Skeletal muscle cell (primary cell): ENCODE results near the gene IGSF8.

Experiments
- DNase-seq: peaks from one replicate; pipeline ENCODE4 v3.0.0-alpha.2; 2010; ENCODE audit warnings: low read depth
- H3K4me3 ChIP-seq: 2 replicates; pipeline ENCODE4 v1.5.1; 2011; ENCODE audit warnings: low read depth, mild to moderate bottlenecking, control low read depth, low read length, moderate library complexity

The IGSF8 gene

GRCh38 chr1:160049101-160049500 lies 49.3 kb downstream of the IGSF8 start:
- DNase-seq, result no peak

GRCh38 chr1:160048335-160048734 lies 50.1 kb downstream of the IGSF8 start:
- DNase-seq, result no peak

More at GRCh38 chr1:160049101-160049500, 49.3 kb downstream of the IGSF8 start:
- H3K4me3 ChIP-seq, result no peak overlapping the region

DNA sequence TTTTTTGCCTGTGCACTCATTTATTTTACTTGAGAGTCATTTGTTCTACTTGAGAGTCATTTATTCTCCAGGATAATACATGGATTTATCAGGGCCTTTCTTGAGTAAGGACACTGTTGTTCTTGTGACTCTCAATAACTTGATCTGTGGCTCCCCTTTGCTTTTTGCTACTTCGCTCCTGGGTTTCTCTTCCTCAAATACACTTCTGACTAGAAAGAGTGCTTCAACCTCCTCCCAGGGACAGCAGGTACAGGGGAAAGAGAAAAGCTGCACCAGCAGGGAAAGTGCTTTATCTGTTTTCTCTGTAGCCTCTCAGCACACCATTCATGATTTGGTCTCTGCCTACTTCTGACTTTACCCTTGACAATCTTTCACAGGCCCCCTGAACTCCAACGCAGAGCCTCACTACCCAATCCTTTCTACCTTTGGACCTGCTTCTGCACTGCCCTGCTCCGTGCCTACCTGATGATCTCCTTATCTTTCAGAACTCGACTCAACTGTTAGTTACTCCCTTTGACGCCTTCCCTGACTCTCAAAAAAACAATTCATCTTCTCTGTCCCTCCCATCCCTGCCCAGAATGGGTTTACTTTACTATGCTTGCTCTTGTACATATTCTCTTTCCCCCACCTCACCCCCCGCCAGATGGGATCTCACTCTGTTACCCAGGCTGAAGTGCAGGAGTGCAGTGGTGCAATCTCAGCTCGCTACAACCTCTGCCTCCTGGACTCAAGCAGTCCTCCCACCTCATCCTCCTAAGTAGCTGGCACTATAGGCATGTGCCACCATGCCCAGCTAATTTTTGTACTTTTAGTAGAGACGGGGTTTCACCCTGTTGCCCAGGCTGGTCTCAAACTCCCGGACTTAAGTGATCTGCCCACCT lies 51.1 kb downstream of the IGSF8 start:
- no peak overlapping the region for H3K4me3 ChIP-seq
- no peak for DNase-seq

More at GRCh38 chr1:160048335-160048734, 50.1 kb downstream of the IGSF8 start:
- H3K4me3 ChIP-seq, result no peak overlapping the region

DNA sequence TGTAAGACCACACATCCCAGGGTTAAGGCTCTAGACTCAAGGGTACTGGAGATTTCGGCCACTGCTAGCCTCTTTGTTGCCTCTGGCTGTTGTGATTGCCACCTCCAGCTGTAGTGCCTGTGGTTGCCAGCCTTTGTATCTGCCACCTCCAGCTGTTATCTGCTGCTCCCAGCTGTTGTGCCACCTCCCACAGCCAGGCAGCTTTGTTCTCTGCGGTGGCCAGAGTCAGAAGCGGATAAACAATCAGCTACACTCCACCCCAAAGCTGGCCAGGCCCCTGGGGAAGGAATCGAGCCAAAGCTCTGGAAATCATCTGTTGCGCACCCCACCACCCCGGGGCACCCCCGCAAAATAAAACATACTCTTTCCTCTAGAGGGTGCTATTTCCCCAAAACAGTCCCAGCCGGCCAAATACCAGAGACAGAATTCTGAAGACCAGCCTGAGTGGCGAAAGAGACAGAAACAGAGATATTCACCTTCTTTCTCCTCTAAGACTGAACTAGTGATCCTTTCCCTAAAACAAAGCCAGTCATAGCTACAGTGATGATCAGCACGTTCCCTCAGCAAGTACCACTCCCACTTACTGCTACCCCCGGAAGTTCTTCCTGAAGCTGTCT lies 51.8 kb downstream of the IGSF8 start:
- no peak overlapping the region for H3K4me3 ChIP-seq
- DNase-seq, result peak; percentile 31

- DNase-seq, result no peak
- no peak overlapping the region for H3K4me3 ChIP-seq
Measured at GRCh38 chr1:160045653-160046052, 52.8 kb downstream of the IGSF8 start.

DNA sequence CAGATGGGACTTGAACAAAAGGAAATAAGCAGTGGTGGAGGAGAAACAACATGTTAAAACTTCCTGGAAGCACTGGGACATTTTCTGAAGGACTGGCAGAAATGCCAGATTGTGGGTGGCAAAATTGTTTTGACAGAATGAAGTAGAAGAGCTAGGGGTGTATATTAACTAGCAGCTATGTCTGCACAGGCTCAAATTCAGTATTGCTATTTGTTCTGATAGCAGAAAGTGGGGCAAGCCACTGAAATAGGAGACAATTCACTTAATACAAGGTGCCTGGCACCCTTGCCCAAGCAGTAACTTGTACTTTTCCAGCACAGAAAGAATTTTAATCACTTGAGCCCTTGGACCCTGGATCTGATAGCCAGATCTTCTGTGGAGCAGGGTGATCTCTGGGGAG lies 54.9 kb downstream of the IGSF8 start:
- DNase-seq, result no peak
- no peak overlapping the region for H3K4me3 ChIP-seq
